Activated T-cell treated with anti-CD3 and anti-CD28 coated beads, Interleukin-2, amount 50 U/mL, for 4 hours (primary cell): ENCODE measurements around the gene PFDN1. TPM values are rescaled to one million over a fixed set of nuclear protein-coding genes. Genes with fewer than 3 reads are reported as not detected.

ENCODE experiments used
- ATAC-seq, 2 donors: fragments of 200-7000 bp; cut with Tn5 transposase; one replicate each; pipeline ENCODE4 v1.10.0; 2021
- DNase-seq: peaks from one replicate; pipeline ENCODE4 v3.0.0-alpha.2; 2020
- H3K27me3 Mint-ChIP-seq: one replicate; pipeline ENCODE4 v1.8.0; 2021; ENCODE audit warnings: low read depth, mixed read lengths
- H3K36me3 Mint-ChIP-seq: one replicate; pipeline ENCODE4 v1.8.0; 2022; ENCODE audit warnings: mixed read lengths; ENCODE audit not compliant: insufficient read depth
- H3K4me1 Mint-ChIP-seq: one replicate; pipeline ENCODE4 v1.8.0; 2021; ENCODE audit warnings: low read depth, mixed read lengths
- H3K4me3 Mint-ChIP-seq: one replicate; pipeline ENCODE4 v1.8.0; 2021; ENCODE audit warnings: mild to moderate bottlenecking, moderate library complexity, mixed read lengths
- H3K9me3 Mint-ChIP-seq: one replicate; pipeline ENCODE4 v1.8.0; 2021; ENCODE audit warnings: mixed read lengths
- total RNA-seq, 3 donors: library from RNA; stranded (reverse); gene quantifications; one replicate each; pipeline ENCODE4 v1.2.1, GENCODE V29; 2021

The PFDN1 gene
- total RNA-seq, 3 donors from 2014 or later = 54.1 to 58.8 (median 55.7) TPM

DNA sequence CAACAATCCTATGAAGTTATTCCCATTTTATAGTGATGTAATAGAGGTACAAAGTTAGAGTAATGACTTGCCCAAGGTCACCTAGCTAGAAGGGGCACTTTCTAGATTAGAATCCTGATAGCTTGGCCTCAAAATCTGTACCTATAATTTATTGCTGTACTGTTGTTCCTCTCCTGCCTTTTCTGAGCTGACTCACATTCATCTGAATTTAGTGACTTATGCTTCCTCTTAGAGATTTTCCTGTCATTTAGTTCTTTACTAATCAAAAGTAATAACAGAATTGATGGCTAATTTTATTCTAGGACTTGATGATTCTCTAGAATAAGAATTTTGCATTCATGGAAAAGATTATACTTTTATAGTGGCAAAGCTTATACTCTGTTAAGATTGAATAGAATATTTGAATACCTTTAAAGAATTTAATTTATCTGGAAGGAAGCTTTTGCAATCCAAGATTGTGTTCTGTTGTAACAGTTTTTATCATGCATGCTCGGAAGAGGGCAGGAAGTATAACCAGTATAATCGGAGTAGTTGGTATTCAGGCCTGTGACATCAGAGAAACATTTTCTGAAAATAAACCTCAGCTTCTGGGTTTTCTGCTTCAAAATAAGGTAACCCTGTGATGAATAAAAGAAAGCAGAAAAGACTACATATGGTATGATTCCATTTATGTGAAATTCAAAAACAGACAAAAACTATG is 106.6 kb downstream of the PFDN1 start:
- ATAC-seq = no peak
- Mint-ChIP-seq H3K9me3 (no peaks in the 10 kb centered on the region), H3K27me3 (no peaks in the 10 kb centered on the region), H3K4me1 (no peaks in the 10 kb centered on the region), H3K4me3 (no peak overlapping the region), H3K36me3 (peaks cover 8% of the 10 kb centered on the region)
- DNase-seq = no peak

Other genes starting within 250 kb of the PFDN1 start
- 1 to 10 TPM; 9.8 to 9.9 (median 9.8) TPM for gene PURA, start 189.0 kb downstream of the PFDN1 start, total RNA-seq
- 1 to 10 TPM; 1.0 to 1.8 (median 1.5) TPM for gene IGIP, start 177.2 kb downstream of the PFDN1 start, total RNA-seq
- gene CYSTM1, start 127.9 kb downstream of the PFDN1 start, total RNA-seq = 10 to 100 TPM; 16.4 to 20.0 (median 17.6) TPM
- 1 to 10 TPM; 3.8 to 5.2 (median 4.0) TPM for gene HBEGF, start 43.5 kb upstream of the PFDN1 start, total RNA-seq
- not detected for gene SLC4A9, start 57.1 kb upstream of the PFDN1 start, total RNA-seq
- 100 to 1,000 TPM in 1 of 3 donors, 10 to 100 TPM in 2; 88.6 to 102 (median 95.1) TPM for gene ANKHD1, start 98.7 kb upstream of the PFDN1 start, total RNA-seq
- gene EIF4EBP3, start 244.6 kb upstream of the PFDN1 start, total RNA-seq = 10 to 100 TPM in 2 of 3 donors, 1 to 10 TPM in 1; 9.4 to 10.8 (median 10.2) TPM